Right lobe of liver (tissue), 4 donors: Measurements from ENCODE around the gene SPRYD3.
"Not testable (repeated sequence)": the region's sequence is repeated elsewhere in the genome, so short reads cannot be mapped to it uniquely, and the experiment has no call there.

Experiments used
- POLR2A ChIP-seq: fragments of 450-650 bp; IDR thresholded peaks from one replicate; pipeline ENCODE4 v1.6.1; 2017; ENCODE audit warnings: antibody characterized with exemption, mild to moderate bottlenecking
- TF ChIP-seq, protein P1 (sequence below), 4 donors: fragments of 200-600 bp in 3 of 4; fragments of 450-650 bp in 1 of 4; IDR thresholded peaks; one replicate each; pipeline versions ENCODE4 v1.5.1 to v1.8.0; 2016 to 2022; ENCODE audit warnings: antibody characterized with exemption in 4 of 4, mild to moderate bottlenecking in 2 of 4
- donor health status: DM: no; HTN: no; CAD: no.
- donor health status: DM: no; HTN: no; CAD: no.
- donor health status: DM: no; HTN: yes; CAD: no.

GRCh38 chr12:53027014-53027413 is 52.2 kb downstream of the SPRYD3 start:
- TF ChIP-seq, protein P1, sequence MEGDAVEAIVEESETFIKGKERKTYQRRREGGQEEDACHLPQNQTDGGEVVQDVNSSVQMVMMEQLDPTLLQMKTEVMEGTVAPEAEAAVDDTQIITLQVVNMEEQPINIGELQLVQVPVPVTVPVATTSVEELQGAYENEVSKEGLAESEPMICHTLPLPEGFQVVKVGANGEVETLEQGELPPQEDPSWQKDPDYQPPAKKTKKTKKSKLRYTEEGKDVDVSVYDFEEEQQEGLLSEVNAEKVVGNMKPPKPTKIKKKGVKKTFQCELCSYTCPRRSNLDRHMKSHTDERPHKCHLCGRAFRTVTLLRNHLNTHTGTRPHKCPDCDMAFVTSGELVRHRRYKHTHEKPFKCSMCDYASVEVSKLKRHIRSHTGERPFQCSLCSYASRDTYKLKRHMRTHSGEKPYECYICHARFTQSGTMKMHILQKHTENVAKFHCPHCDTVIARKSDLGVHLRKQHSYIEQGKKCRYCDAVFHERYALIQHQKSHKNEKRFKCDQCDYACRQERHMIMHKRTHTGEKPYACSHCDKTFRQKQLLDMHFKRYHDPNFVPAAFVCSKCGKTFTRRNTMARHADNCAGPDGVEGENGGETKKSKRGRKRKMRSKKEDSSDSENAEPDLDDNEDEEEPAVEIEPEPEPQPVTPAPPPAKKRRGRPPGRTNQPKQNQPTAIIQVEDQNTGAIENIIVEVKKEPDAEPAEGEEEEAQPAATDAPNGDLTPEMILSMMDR (IDR thresholded peaks at IDR 0.05), result not testable (repeated sequence)
- not testable (repeated sequence) for TF ChIP-seq POLR2A
